A673 (cell line): ENCODE measurements around the gene TGM4. TPM values are rescaled to one million over a fixed set of nuclear protein-coding genes. Genes with fewer than 3 reads are reported as not detected.

Experiments
- BruUV-seq: library from RNA; stranded (reverse); fragments of 400-500 nt; replicated peaks from 2 replicates; lab custom pipeline; 2021; lab: Mats Ljungman, UMichigan
- CTCF ChIA-PET: fragments of 300-600 bp; sonication (Branson Sonifier 250); formaldehyde crosslinking; loops from one replicate; lab custom pipeline; 2022; ENCODE audit warnings: antibody characterized with exemption; lab: Charles Lee
- POLR2A ChIA-PET: fragments of 300-600 bp; sonication (Branson Sonifier 250); formaldehyde crosslinking; loops from one replicate; lab custom pipeline; 2022; ENCODE audit warnings: antibody characterized with exemption; ENCODE audit not compliant: low non-redundant PET; lab: Charles Lee
- DNase-seq: peaks from one replicate; pipeline ENCODE4 v3.0.0-alpha.2; 2015; ENCODE audit warnings: low spot score
- H3K27ac ChIP-seq: fragments of 200-600 bp; sonication (generic); 2 replicates; pipeline ENCODE4 v1.5.1; 2016; ENCODE audit warnings: mixed run types, low read depth, mild to moderate bottlenecking, mixed read lengths, antibody characterized with exemption, low read length; ENCODE audit not compliant: poor library complexity, severe bottlenecking
- H3K27me3 ChIP-seq: fragments of 200-600 bp; sonication (generic); replicated peaks from 2 replicates; pipeline ENCODE4 v1.6.1; 2017; ENCODE audit warnings: mixed run types, low read depth, mild to moderate bottlenecking, mixed read lengths, antibody characterized with exemption, low read length; ENCODE audit not compliant: insufficient read depth, poor library complexity
- H3K36me3 ChIP-seq: fragments of 200-600 bp; sonication (generic); 2 replicates; pipeline ENCODE4 v1.6.1; 2016; ENCODE audit warnings: mixed run types, mild to moderate bottlenecking, mixed read lengths, antibody characterized with exemption, low read length; ENCODE audit not compliant: insufficient read depth, poor library complexity, severe bottlenecking
- H3K4me1 ChIP-seq: fragments of 200-600 bp; sonication (generic); 2 replicates; pipeline ENCODE4 v1.6.1; 2017; ENCODE audit warnings: mixed run types, mild to moderate bottlenecking, mixed read lengths, antibody characterized with exemption, low read length; ENCODE audit not compliant: insufficient read depth, poor library complexity, severe bottlenecking
- H3K4me3 ChIP-seq: fragments of 200-600 bp; sonication (generic); 2 replicates; pipeline ENCODE4 v1.5.1; 2016; ENCODE audit warnings: low read depth, mixed run types, mild to moderate bottlenecking, mixed read lengths, low read length; ENCODE audit not compliant: poor library complexity, severe bottlenecking
- H3K9me3 ChIP-seq: fragments of 200-600 bp; sonication (generic); 2 replicates; pipeline ENCODE4 v1.6.1; 2016; ENCODE audit warnings: mixed run types, low read depth, mild to moderate bottlenecking, mixed read lengths, antibody characterized with exemption, low read length; ENCODE audit not compliant: poor library complexity, severe bottlenecking
- CTCF ChIP-seq: fragments of 300-800, 200-600 bp; sonication (generic); conservative IDR thresholded peaks from 2 replicates; pipeline ENCODE4 v1.5.1; 2017; ENCODE audit warnings: low read depth, mild to moderate bottlenecking, antibody characterized with exemption, low read length, moderate library complexity, mixed read lengths
- EZH2 ChIP-seq: fragments of 200-600 bp; sonication (generic); IDR thresholded peaks from 2 replicates; pipeline ENCODE4 v1.6.1; 2017; ENCODE audit warnings: borderline replicate concordance, low read depth, mild to moderate bottlenecking, mixed read lengths, antibody characterized with exemption, low read length; ENCODE audit not compliant: poor library complexity, severe bottlenecking
- intact Hi-C: fragments of 100-400 bp; cut with micrococcal nuclease; formaldehyde crosslinking; loops from one replicate; pipeline ENCODE4 v1.10.0; 2022; ENCODE audit not compliant: unreplicated experiment
- total RNA-seq: library from RNA; stranded (reverse); gene quantifications from 2 replicates; pipeline ENCODE4 v1.2.3, GENCODE V29; 2021

The TGM4 gene
- total RNA-seq, 1 experiment from 2014 or later, result 0.09 TPM

- Histone ChIP-seq H3K9me3 (no peaks in the 10 kb centered on the region), H3K36me3 (no peaks in the 10 kb centered on the region), H3K4me3 (no peak overlapping the region), H3K4me1 (no peaks in the 10 kb centered on the region), H3K27me3 (no peaks in the 10 kb centered on the region), H3K27ac (no peak overlapping the region)
- ChIA-PET POLR2A (no interaction called here), CTCF (no interaction called here)
- no peak for DNase-seq
- no TSS peak for BruUV-seq
- intact Hi-C loops, result no loop called here
- TF ChIP-seq CTCF (no peak), EZH2 (no peak)
These were observed 22.0 kb downstream of the TGM4 start for GRCh38 chr3:44896440-44896839.

GRCh38 chr3:44899683-44900367, 25.4 kb downstream of the TGM4 start:
- Histone ChIP-seq H3K36me3 (no peaks in the 10 kb centered on the region), H3K4me1 (no peaks in the 10 kb centered on the region), H3K27me3 (no peaks in the 10 kb centered on the region), H3K27ac (no peak overlapping the region), H3K9me3 (no peaks in the 10 kb centered on the region), H3K4me3 (no peak overlapping the region)
- ChIA-PET CTCF (no interaction called here), POLR2A (no interaction called here)
- no peak for TF ChIP-seq EZH2
- TF ChIP-seq CTCF, result no peak
- BruUV-seq, result no TSS peak
- intact Hi-C loops, result no loop called here
- DNase-seq, result no peak

DNA sequence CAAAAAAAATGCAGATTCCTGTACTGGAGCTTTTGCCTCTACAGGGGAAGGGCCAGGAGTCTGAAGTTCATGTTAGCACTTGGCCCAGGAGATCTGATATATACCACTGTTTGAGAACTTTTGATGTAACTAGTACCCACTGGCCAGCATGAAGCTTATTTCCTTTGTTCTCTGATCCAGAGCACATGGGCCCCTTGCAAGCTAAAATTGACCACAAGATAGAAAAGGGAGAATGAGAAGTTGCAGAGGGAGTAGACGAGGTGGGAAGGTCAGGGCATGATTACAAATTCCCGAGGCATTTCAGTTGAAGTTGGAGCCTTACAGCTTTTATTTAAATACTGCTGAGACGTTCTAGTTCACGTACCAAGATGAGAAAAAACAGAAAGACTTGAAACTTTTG, 28.2 kb downstream of the TGM4 start:
- ChIA-PET CTCF (interaction anchor here (0.6 kb wide), 1 partner anchor 40 kb away, joined by 4 read pairs; no protein-coding TSS in a partner anchor), POLR2A (no interaction called here)
- BruUV-seq, result no TSS peak
- intact Hi-C loops, result no loop called here
- no peaks in the 10 kb centered on the region for H3K27me3 ChIP-seq
- no peaks in the 10 kb centered on the region for H3K4me1 ChIP-seq
- H3K36me3 ChIP-seq, result no peaks in the 10 kb centered on the region
- H3K9me3 ChIP-seq, result no peaks in the 10 kb centered on the region
- DNase-seq, result no peak
- TF ChIP-seq EZH2 (no peak), CTCF (no peak)
- H3K4me3 ChIP-seq, result no peak overlapping the region
- no peak overlapping the region for H3K27ac ChIP-seq
